CD4-positive, alpha-beta T cell treated with Interferon alpha-2 for 1 hour (primary cell): Measurements from ENCODE around the gene ANO8.
"Not testable (repeated sequence)": the region's sequence is repeated elsewhere in the genome, so short reads cannot be mapped to it uniquely, and the experiment has no call there.

ENCODE experiments used
- DNase-seq, 2 donors: peaks; one replicate each; pipeline ENCODE4 v3.0.0-alpha.2; 2020 to 2022

The ANO8 gene

GRCh38 chr19:17309198-17309964, 25.3 kb downstream of the ANO8 start, which contains the start of gene DDA1:
DDA1 (plus strand) TSS chr19:17309563; CDS start chr19:17309655, 92 bp downstream.
- peak; percentile 100 for DNase-seq

- DNase-seq = no peak
Measured at GRCh38 chr19:17307876-17308377, 26.7 kb downstream of the ANO8 start.

GRCh38 chr19:17306285-17306714, 28.4 kb downstream of the ANO8 start:
- DNase-seq = no peak

GRCh38 chr19:17305517-17306284, 29.0 kb downstream of the ANO8 start, which contains the start of gene MRPL34:
MRPL34 (plus strand) TSS chr19:17305872; CDS start chr19:17305893, 21 bp downstream.
- DNase-seq = peak; percentile 99

GRCh38 chr19:17305216-17305516, 29.5 kb downstream of the ANO8 start:
- DNase-seq = no peak

GRCh38 chr19:17304386-17305215, 30.1 kb downstream of the ANO8 start:
- no peak for DNase-seq

- DNase-seq = no peak
Measured at GRCh38 chr19:17303940-17304267, 30.8 kb downstream of the ANO8 start.

GRCh38 chr19:17303167-17303939, 31.3 kb downstream of the ANO8 start, which contains the start of gene ABHD8:
ABHD8 (minus strand) TSS chr19:17303425; CDS start chr19:17301616, 1,809 bp downstream.
- peak; percentile 94 to 95 for DNase-seq

- DNase-seq = peak; percentile 28 to 32
Measured at GRCh38 chr19:17302391-17303166, 32.1 kb downstream of the ANO8 start.

- DNase-seq = no peak
Measured at GRCh38 chr19:17300992-17301619, 33.5 kb downstream of the ANO8 start.

GRCh38 chr19:17296976-17297375, 37.7 kb downstream of the ANO8 start:
- no peak for DNase-seq

- DNase-seq = no peak
Measured at GRCh38 chr19:17296273-17296672, 38.4 kb downstream of the ANO8 start.

GRCh38 chr19:17295551-17295950, 39.1 kb downstream of the ANO8 start:
- not testable (repeated sequence) for DNase-seq

- DNase-seq = peak; percentile 37 to 60
Measured at GRCh38 chr19:17294051-17294891, 40.4 kb downstream of the ANO8 start.

- no peak for DNase-seq
Measured at GRCh38 chr19:17293605-17294004, 41.0 kb downstream of the ANO8 start.

GRCh38 chr19:17292301-17293074, 42.2 kb downstream of the ANO8 start:
- peak; percentile 80 to 87 for DNase-seq

GRCh38 chr19:17289489-17289888, 45.2 kb downstream of the ANO8 start:
- peak; percentile 37 to 53 for DNase-seq

GRCh38 chr19:17286752-17287151, 47.9 kb downstream of the ANO8 start:
- no peak for DNase-seq

GRCh38 chr19:17286263-17286662, 48.4 kb downstream of the ANO8 start:
- DNase-seq = no peak
